ENCODE results near the gene GOLGA2. TPM values are rescaled to one million over a fixed set of nuclear protein-coding genes. Genes with fewer than 3 reads are reported as not detected.
A peak's percentile ranks its signal among the peaks of the same experiment; 100 is the strongest.
"Not testable (repeated sequence)": the region's sequence is repeated elsewhere in the genome, so short reads cannot be mapped to it uniquely, and the experiment has no call there.

Gene GOLGA2
- total RNA-seq, 1 donor from 2014 or later = 120 TPM

GRCh38 chr9:128297221-128297773 is 21.5 kb upstream of the GOLGA2 start:
- intact Hi-C loops (cut with DNase I) = loop anchor here (5.0 kb wide), 1 partner anchor 120 kb away; no protein-coding TSS in a partner anchor
- DNase-seq (ENCODE audit: low spot score) = no peak

GRCh38 chr9:128296340-128297220 is 20.8 kb upstream of the GOLGA2 start:
- intact Hi-C loops (cut with DNase I) = loop anchor here (5.0 kb wide), 1 partner anchor 121 kb away; no protein-coding TSS in a partner anchor
- DNase-seq (ENCODE audit: low spot score) = no peak

- no peak for DNase-seq (ENCODE audit: low spot score)
- intact Hi-C loops (cut with DNase I) = no loop called here
These were observed 18.3 kb upstream of the GOLGA2 start for GRCh38 chr9:128294142-128294541.

GRCh38 chr9:128293091-128293490 is 17.3 kb upstream of the GOLGA2 start:
- intact Hi-C loops (cut with DNase I) = no loop called here

GRCh38 chr9:128292009-128292408 is 16.2 kb upstream of the GOLGA2 start:
- no peak for DNase-seq (ENCODE audit: low spot score)
- intact Hi-C loops (cut with DNase I) = no loop called here

More at GRCh38 chr9:128293091-128293490, 17.3 kb upstream of the GOLGA2 start:
- no peak for DNase-seq (ENCODE audit: low spot score)

DNA sequence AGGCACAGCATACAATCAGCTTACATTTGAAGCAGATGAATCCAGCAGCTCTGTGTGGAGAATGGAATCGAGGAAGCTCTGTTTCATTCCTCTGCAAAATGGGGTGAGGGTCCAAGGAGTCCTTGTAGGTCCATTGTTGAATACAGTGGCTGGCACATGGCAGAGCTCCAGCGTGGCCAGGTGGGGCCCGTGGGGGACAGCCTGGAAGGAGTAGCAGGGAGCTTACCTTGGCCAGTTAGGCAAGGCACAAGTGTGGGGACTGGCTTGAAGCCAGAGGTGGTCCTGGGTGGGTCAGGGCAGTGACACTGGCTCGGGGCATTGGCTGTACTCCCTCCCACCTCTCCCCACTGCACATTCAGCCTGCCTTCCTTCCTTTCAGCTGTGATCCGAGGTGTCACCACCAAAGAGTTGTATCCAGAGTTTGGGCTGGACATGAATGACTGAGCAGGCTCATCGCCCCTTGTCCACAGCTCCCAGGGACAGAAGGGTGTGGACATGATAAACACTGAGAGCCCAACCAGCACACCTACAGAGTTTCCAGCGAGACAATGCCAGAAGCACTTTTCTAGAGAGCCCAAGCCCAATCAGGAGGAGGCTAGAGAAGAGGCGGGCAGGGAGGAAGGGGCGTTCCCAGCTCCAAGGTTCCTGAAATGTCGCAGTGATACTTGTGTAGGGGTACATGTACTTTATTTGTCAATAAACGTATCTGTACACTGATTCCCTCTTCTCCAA is 12.6 kb upstream of the GOLGA2 start:
- intact Hi-C loops (cut with DNase I) = no loop called here
- no peak for DNase-seq (ENCODE audit: low spot score)

- intact Hi-C loops (cut with DNase I) = no loop called here
- DNase-seq (ENCODE audit: low spot score) = peak; percentile 77
These were observed 10.6 kb upstream of the GOLGA2 start for GRCh38 chr9:128286440-128286839.

GRCh38 chr9:128285033-128285784 is 9.4 kb upstream of the GOLGA2 start:
- intact Hi-C loops (cut with DNase I) = no loop called here
- no peak for DNase-seq (ENCODE audit: low spot score)

DNA sequence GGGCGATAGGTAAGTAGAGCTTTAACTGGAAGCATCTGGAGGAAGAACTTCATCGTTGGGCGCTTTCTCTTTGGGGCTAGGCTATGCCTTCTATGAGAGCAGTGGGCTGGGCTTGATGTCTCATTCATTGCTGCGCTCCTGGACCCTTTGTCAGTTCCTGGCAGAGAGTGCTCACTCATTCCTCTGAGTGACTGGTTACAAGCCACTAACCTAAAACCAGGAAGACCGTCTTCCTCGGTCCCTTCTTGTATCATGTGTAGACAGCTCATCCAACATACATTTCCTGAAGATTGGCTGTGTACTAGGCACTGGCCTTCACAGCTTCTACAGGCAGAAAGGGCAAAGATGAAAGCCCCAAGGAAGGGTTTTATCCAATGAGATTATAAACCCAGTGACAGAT is 6.7 kb upstream of the GOLGA2 start:
- DNase-seq (ENCODE audit: low spot score) = no peak
- intact Hi-C loops (cut with DNase I) = no loop called here

DNA sequence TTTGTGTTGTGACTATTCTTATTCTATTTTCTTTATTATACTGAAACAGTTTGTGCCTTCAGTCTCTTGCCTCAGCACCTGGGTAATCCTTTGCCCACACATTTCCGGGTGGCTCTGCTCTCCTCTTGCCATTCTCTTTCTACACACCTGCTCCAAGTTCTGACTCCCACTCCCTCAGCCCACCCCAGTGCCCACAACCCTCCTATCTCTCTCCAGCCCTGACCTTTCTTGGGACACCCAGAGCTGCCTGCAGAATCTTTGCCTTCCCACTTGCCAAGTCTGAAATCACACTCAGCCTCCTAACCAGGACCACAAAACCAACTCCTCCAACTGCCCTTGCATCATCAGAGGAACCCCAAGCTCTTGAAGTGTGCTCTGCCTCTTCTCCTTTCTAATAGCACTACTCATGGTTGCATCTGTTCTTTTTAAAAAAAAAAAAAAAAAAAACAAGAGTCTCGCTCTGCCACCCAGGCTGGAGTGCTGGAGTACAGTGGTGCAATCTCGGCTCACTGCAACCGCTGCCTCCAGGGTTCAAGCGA is 4.3 kb upstream of the GOLGA2 start:
- intact Hi-C loops (cut with DNase I) = no loop called here
- DNase-seq (ENCODE audit: low spot score) = no peak

DNA sequence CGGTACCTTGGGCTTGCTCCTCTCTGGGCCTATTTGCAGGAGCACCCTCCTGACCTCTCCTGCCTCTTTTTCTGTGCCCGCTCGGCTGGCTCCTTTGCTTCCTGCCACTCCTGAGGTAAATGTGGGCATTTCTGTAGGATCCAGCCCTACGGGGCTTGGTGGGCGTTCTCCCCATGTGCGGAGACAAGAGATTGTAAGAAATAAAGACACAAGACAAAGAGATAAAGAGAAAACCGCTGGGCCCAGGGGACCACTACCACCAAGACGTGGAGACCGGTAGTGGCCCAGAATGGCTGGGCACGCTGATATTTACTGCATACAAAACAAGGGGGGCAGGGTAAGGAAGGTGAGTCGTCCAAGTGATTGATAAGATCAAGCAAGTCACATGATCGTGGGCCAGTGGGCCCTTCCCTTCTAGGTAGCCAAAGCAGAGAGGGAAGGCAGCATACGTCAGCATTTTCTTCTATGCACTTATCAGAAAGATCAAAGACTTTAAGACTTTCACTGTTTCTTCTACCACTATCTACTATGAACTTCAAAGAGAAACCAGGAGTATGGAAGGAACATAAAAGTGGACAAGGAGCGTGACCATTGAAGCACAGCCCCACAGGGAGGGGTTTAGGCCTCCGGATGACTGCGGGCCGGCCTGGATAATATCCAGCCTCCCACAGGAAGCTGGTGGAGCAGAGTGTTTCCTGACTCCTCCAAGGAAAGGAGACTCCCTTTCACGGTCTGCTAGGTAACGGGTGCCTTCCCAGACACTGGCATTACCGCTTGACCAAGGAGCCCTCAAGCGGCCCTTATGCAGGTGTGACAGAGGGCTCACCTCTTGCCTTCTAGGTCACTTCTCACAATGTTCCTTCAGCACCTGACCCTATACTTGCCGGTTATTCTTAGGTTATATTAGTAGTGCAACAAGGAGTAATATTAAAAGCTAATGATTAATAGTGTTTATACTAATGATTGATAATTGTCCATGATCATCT is 3.6 kb upstream of the GOLGA2 start:
- not testable (repeated sequence) for DNase-seq (ENCODE audit: low spot score)
- intact Hi-C loops (cut with DNase I) = loop anchor here (5.0 to 10.0 kb wide), 2 partner anchors 43 to 85 kb away; partner anchors contain the start of genes CIZ1, COQ4 and TRUB2

GRCh38 chr9:128276574-128277270 is 915 bp upstream of the GOLGA2 start:
- DNase-seq (ENCODE audit: low spot score) = no peak
- intact Hi-C loops (cut with DNase I) = loop anchor here (5.0 to 10.0 kb wide), 2 partner anchors 46 to 82 kb away; partner anchors contain the start of genes CIZ1, COQ4 and TRUB2

DNA sequence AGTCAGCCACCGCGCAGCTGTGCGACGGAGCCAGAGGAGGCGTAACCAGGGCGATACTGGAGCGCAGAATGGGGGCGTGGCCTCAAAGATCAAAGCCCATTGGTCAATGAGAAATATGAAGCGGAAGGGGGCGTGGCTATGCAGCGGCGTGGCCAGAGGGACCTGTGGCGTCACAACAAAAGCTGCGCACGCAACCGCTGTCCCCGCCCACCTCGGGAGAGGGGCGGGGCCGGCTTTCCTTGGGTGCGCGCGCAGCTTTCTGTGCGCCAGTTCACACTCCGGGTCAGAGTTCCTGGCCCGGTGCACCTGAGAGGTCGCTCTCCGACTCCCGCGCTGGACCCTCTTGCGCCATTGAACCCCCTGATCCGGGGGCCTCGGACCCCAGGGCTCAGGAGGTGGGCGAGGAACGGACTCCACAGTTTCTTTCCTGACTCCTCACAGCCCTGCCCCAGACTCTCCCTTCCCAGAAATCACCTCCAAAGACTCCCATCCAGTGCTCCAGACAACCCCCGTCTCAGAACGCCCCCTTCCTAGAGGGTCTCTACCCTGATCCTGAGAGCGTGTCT is 284 bp upstream of the GOLGA2 start, which contains the start of gene SWI5:
Gene SWI5, plus strand, starts transcription at position 269 of the 566 bp plus-strand sequence.
- peak; percentile 100 for DNase-seq (ENCODE audit: low spot score)
- intact Hi-C loops (cut with DNase I) = loop anchor here (5.0 to 10.0 kb wide), 2 partner anchors 46 to 81 kb away; partner anchors contain the start of genes CIZ1, COQ4 and TRUB2

DNA sequence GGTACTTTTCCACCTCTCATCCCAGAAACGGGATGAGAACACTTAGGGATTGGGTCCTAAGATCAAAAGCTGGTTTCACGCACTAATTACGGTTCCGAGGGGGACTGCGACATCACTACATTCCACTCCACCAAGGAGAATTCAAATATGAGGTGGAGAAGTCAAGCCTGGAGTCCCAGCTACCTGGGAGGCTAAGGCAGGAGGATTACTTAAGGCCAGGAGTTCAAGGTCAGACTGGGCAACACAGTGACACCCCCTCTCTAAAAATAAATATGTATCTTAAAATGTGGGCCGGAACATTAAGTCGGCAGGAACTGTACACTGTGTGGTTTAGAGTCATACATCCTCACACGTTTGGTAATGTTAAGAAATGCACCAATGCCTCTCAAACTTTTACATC is 1.6 kb downstream of the GOLGA2 start:
- DNase-seq (ENCODE audit: low spot score) = no peak
- intact Hi-C loops (cut with DNase I) = loop anchor here (10.0 kb wide), 1 partner anchor 79 kb away; the partner anchor contains the start of gene CIZ1

DNA sequence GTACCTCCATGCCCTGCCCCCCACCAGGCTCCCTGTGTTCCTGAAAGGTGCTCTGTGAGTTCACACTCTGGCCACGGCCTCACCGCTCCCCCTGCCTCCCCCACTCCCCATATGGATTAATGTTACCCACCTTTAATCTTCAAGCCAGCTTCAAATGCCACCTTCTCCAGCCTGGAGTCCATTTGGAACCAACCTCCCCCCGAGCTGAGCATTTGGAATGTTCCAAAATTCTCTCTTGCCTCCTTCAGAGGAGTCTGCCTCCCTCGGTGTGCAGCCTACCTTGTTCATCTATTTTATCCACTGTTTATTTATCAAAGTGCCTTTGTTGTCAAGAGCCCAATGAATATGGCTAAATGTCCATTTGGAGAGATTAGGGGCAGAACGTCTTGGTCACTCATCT is 4.3 kb downstream of the GOLGA2 start:
- DNase-seq (ENCODE audit: low spot score) = no peak
- intact Hi-C loops (cut with DNase I) = loop anchor here (10.0 kb wide), 1 partner anchor 77 kb away; the partner anchor contains the start of gene CIZ1

DNA sequence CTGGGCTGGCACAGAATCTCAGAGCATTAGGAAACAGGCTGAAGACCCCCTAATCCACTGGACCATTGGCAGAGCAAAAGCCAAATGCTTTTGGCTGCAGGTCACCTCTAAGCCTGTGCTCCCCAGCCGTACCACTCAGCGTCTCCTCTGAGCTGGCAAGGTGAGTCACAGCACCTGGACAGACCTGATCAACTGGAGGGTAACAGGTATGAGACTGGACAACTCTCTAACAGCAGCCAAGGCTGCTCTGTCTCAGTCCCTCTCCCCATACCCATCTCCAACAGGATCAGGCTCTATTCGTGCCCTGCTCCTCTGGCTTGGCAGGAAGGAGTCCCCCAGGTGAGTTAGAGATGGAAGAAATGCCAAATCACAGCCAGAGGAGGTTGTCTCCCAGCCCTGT is 4.7 kb downstream of the GOLGA2 start:
- intact Hi-C loops (cut with DNase I) = loop anchor here (10.0 kb wide), 1 partner anchor 76 kb away; the partner anchor contains the start of gene CIZ1
- DNase-seq (ENCODE audit: low spot score) = no peak
